MM.1S (cell line): ENCODE data around the gene LRRC8B.

ENCODE experiments used
- DNase-seq: peaks from one replicate; pipeline ENCODE4 v3.0.0-alpha.2; 2015
- H2AFZ ChIP-seq: fragments of 300-600 bp; sonication (generic); 2 replicates; pipeline ENCODE4 v1.6.0; 2016; ENCODE audit warnings: antibody characterized with exemption, low read length
- H3F3A ChIP-seq: fragments of 300-600 bp; sonication (generic); 2 replicates; pipeline ENCODE4 v1.6.1; 2016; ENCODE audit warnings: mild to moderate bottlenecking, antibody characterized with exemption, low read length, moderate library complexity, mixed read lengths; ENCODE audit not compliant: insufficient read depth
- H3K27ac ChIP-seq: fragments of 300-600 bp; sonication (generic); 2 replicates; pipeline ENCODE4 v1.5.1; 2016; ENCODE audit warnings: mild to moderate bottlenecking, low read length
- H3K27me3 ChIP-seq: fragments of 300-600 bp; sonication (generic); replicated peaks from 2 replicates; pipeline ENCODE4 v1.6.0; 2016; ENCODE audit warnings: low read length; ENCODE audit not compliant: insufficient read depth
- H3K36me3 ChIP-seq: fragments of 300-600 bp; sonication (generic); replicated peaks from 2 replicates; pipeline ENCODE4 v1.6.1; 2016; ENCODE audit warnings: mild to moderate bottlenecking, low read length, mixed read lengths; ENCODE audit not compliant: insufficient read depth
- H3K4me1 ChIP-seq: fragments of 300-600 bp; sonication (generic); 2 replicates; pipeline ENCODE4 v1.6.1; 2016; ENCODE audit warnings: low read length, mixed read lengths
- H3K4me2 ChIP-seq: fragments of 300-600 bp; sonication (generic); 2 replicates; pipeline ENCODE4 v1.6.0; 2016; ENCODE audit warnings: low read depth, low read length
- H3K4me3 ChIP-seq: fragments of 300-600 bp; sonication (generic); 2 replicates; pipeline ENCODE4 v1.5.1; 2016; ENCODE audit warnings: low read length, mixed read lengths
- H3K79me2 ChIP-seq: fragments of 300-600 bp; sonication (generic); 2 replicates; pipeline ENCODE4 v1.6.1; 2016; ENCODE audit warnings: mixed run types, low read length, mixed read lengths
- H3K9ac ChIP-seq: fragments of 300-600 bp; sonication (generic); 2 replicates; pipeline ENCODE4 v1.6.1; 2016; ENCODE audit warnings: low read length, mixed read lengths
- H3K9me2 ChIP-seq: fragments of 300-600 bp; sonication (generic); replicated peaks from 2 replicates; pipeline ENCODE4 v1.6.1; 2016; ENCODE audit warnings: mild to moderate bottlenecking, low read length, mixed read lengths; ENCODE audit not compliant: insufficient read depth
- H3K9me3 ChIP-seq: fragments of 300-600 bp; sonication (generic); replicated peaks from 2 replicates; pipeline ENCODE4 v1.6.1; 2016; ENCODE audit warnings: mild to moderate bottlenecking, low read length, mixed read lengths; ENCODE audit not compliant: insufficient read depth
- H4K20me1 ChIP-seq: fragments of 300-600 bp; sonication (generic); 2 replicates; pipeline ENCODE4 v1.6.1; 2016; ENCODE audit warnings: mild to moderate bottlenecking, low read length, moderate library complexity, mixed read lengths; ENCODE audit not compliant: insufficient read depth
- CTCF ChIP-seq: fragments of 300-600 bp; sonication (generic); IDR thresholded peaks from 2 replicates; pipeline ENCODE4 v1.5.1; 2016; ENCODE audit warnings: antibody characterized with exemption, low read length, mixed read lengths
- EZH2 ChIP-seq: fragments of 300-600 bp; sonication (generic); optimal IDR thresholded peaks from 2 replicates; pipeline ENCODE3; 2017; ENCODE audit warnings: low read depth, mild to moderate bottlenecking, antibody characterized with exemption, low read length, mixed read lengths
- EZH2phosphoT487 ChIP-seq: fragments of 300-600 bp; sonication (generic); IDR thresholded peaks from 2 replicates; pipeline ENCODE4 v1.6.1; 2018; ENCODE audit warnings: antibody characterized with exemption, low read length

LRRC8B gene

GRCh38 chr1:89552471-89553081, 27.9 kb downstream of the LRRC8B start:
- Histone ChIP-seq H3K79me2 (no peaks in the 10 kb centered on the region), H3K9me3 (no peaks in the 10 kb centered on the region), H3F3A (no peaks in the 10 kb centered on the region), H4K20me1 (no peaks in the 10 kb centered on the region), H2AFZ (peak overlapping the region; percentile 50; the same call in 1 of the 2 replicates), H3K27me3 (no peaks in the 10 kb centered on the region), H3K9ac (no peak overlapping the region; the same call in 1 of the 2 replicates), H3K9me2 (no peaks in the 10 kb centered on the region), H3K27ac (peak overlapping the region; percentile 19; the same call in 1 of the 2 replicates), H3K4me3 (peak overlapping the region; percentile 35), H3K36me3 (no peaks in the 10 kb centered on the region), H3K4me1 (peaks cover 21% of the 10 kb centered on the region), H3K4me2 (peak overlapping the region; percentile 52)
- DNase-seq = peak; percentile 51
- TF ChIP-seq EZH2phosphoT487 = no peak
- TF ChIP-seq EZH2 = no peak
- no peak for TF ChIP-seq CTCF

GRCh38 chr1:89553157-89553556, 28.5 kb downstream of the LRRC8B start:
- no peaks in the 10 kb centered on the region for H4K20me1 ChIP-seq
- no peaks in the 10 kb centered on the region for H3K36me3 ChIP-seq
- no peak overlapping the region; the same call in 1 of the 2 replicates for H3K9ac ChIP-seq
- TF ChIP-seq CTCF = no peak
- peaks cover 16% of the 10 kb centered on the region for H3K4me1 ChIP-seq
- no peak for DNase-seq
- no peak overlapping the region for H2AFZ ChIP-seq
- H3K27me3 ChIP-seq = no peaks in the 10 kb centered on the region
- no peak overlapping the region for H3K27ac ChIP-seq
- no peak overlapping the region for H3K4me3 ChIP-seq
- H3K9me3 ChIP-seq = no peaks in the 10 kb centered on the region
- H3K4me2 ChIP-seq = peak overlapping the region; percentile 52
- no peaks in the 10 kb centered on the region for H3F3A ChIP-seq
- no peaks in the 10 kb centered on the region for H3K9me2 ChIP-seq
- H3K79me2 ChIP-seq = no peaks in the 10 kb centered on the region

- no peaks in the 10 kb centered on the region for H3F3A ChIP-seq
- no peaks in the 10 kb centered on the region for H3K36me3 ChIP-seq
- H3K27me3 ChIP-seq = no peaks in the 10 kb centered on the region
- DNase-seq = no peak
- H2AFZ ChIP-seq = no peak overlapping the region
- H3K4me3 ChIP-seq = no peak overlapping the region
- no peak overlapping the region for H3K27ac ChIP-seq
- H3K9ac ChIP-seq = no peak overlapping the region
- no peak overlapping the region for H3K4me2 ChIP-seq
- H3K9me2 ChIP-seq = no peaks in the 10 kb centered on the region
- peaks cover 9% of the 10 kb centered on the region for H3K4me1 ChIP-seq
- no peaks in the 10 kb centered on the region for H3K79me2 ChIP-seq
- no peaks in the 10 kb centered on the region for H4K20me1 ChIP-seq
- TF ChIP-seq EZH2phosphoT487 (no peak), CTCF (no peak), EZH2 (no peak)
- no peaks in the 10 kb centered on the region for H3K9me3 ChIP-seq
These were observed 30.9 kb downstream of the LRRC8B start for GRCh38 chr1:89555550-89555949.
